ENCODE data around the gene EXD1. TPM values are rescaled to one million over a fixed set of nuclear protein-coding genes. Genes with fewer than 3 reads are reported as not detected.
"Not testable (repeated sequence)": the region's sequence is repeated elsewhere in the genome, so short reads cannot be mapped to it uniquely, and the experiment has no call there.

Gene EXD1
- total RNA-seq, 1 donor from 2014 or later = not detected

DNA sequence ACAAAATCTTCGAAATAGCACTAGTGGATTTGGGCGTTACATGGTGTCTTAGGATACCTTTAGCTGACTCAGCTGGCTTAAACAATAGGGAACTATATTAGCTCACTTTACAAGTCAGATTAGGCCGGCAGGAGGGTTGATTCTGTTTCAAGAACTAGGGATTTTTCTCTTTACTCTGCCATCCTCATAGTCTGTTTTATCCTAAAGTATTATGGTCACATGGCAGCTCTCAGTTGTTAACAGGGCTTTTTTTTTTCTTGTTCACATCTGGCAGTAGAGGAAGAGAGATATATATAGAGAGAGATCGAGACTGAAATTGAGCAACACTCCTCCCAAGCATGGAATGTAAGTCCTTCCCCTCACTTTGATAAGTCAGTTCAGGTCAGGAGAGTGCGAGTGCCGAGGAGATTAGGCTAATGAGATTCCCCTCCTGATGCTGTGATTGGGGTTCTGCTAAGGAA lies 33.4 kb upstream of the EXD1 start:
- Mint-ChIP-seq H3K9me3 (no peaks in the 10 kb centered on the region), H3K4me1 (no peaks in the 10 kb centered on the region), H3K27me3 (ENCODE audit: low read depth) (no peaks in the 10 kb centered on the region), H3K27ac (ENCODE audit: unreplicated experiment) (no peak overlapping the region), H3K36me3 (ENCODE audit: low read depth) (peaks cover 16% of the 10 kb centered on the region), H3K4me3 (no peak overlapping the region)
- no peak for DNase-seq (ENCODE audit: low read depth, low spot score)
- TF ChIP-seq, protein P1, sequence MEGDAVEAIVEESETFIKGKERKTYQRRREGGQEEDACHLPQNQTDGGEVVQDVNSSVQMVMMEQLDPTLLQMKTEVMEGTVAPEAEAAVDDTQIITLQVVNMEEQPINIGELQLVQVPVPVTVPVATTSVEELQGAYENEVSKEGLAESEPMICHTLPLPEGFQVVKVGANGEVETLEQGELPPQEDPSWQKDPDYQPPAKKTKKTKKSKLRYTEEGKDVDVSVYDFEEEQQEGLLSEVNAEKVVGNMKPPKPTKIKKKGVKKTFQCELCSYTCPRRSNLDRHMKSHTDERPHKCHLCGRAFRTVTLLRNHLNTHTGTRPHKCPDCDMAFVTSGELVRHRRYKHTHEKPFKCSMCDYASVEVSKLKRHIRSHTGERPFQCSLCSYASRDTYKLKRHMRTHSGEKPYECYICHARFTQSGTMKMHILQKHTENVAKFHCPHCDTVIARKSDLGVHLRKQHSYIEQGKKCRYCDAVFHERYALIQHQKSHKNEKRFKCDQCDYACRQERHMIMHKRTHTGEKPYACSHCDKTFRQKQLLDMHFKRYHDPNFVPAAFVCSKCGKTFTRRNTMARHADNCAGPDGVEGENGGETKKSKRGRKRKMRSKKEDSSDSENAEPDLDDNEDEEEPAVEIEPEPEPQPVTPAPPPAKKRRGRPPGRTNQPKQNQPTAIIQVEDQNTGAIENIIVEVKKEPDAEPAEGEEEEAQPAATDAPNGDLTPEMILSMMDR (conservative IDR thresholded peaks at IDR 0.05) = no peak

- Mint-ChIP-seq H3K9me3 (no peaks in the 10 kb centered on the region), H3K4me3 (no peak overlapping the region), H3K27me3 (ENCODE audit: low read depth) (no peaks in the 10 kb centered on the region), H3K36me3 (ENCODE audit: low read depth) (peaks cover 16% of the 10 kb centered on the region), H3K27ac (ENCODE audit: unreplicated experiment) (no peak overlapping the region), H3K4me1 (no peaks in the 10 kb centered on the region)
- TF ChIP-seq, protein P1 (conservative IDR thresholded peaks at IDR 0.05) = no peak
- DNase-seq (ENCODE audit: low read depth, low spot score) = no peak
Measured at GRCh38 chr15:41262571-41262970, 32.0 kb upstream of the EXD1 start.

DNA sequence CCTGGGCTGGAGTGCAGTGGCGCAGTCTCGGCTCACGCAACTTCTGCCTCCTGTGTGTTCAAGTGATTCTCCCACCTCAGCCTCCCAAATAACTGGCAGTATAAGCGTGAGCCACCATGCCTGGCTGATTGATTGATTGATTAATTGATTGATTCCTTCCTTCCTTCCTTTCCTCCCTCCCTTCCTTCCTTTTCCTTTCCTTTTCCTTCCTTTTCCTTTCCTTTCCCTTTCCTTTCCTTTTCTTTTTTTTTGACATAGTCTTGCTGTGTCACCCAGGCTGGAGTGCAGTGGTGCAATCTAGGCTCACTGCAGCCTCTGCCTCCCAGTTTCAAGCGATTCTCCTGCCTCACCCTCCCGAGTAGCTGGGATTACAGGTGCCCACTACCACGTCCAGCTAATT lies 30.4 kb upstream of the EXD1 start:
- not testable (repeated sequence) for H3K9me3 Mint-ChIP-seq; H3K27ac Mint-ChIP-seq (ENCODE audit: unreplicated experiment); H3K4me1 Mint-ChIP-seq; H3K4me3 Mint-ChIP-seq; H3K27me3 Mint-ChIP-seq (ENCODE audit: low read depth); H3K36me3 Mint-ChIP-seq (ENCODE audit: low read depth); DNase-seq (ENCODE audit: low read depth, low spot score)

- TF ChIP-seq, protein P1 (conservative IDR thresholded peaks at IDR 0.05) = no peak
- H3K27me3 Mint-ChIP-seq (ENCODE audit: low read depth) = no peaks in the 10 kb centered on the region
- H3K4me3 Mint-ChIP-seq = no peak overlapping the region
- H3K4me1 Mint-ChIP-seq = no peaks in the 10 kb centered on the region
- peaks cover 9% of the 10 kb centered on the region for H3K36me3 Mint-ChIP-seq (ENCODE audit: low read depth)
- H3K9me3 Mint-ChIP-seq = no peaks in the 10 kb centered on the region
- no peak overlapping the region for H3K27ac Mint-ChIP-seq (ENCODE audit: unreplicated experiment)
- no peak for DNase-seq (ENCODE audit: low read depth, low spot score)
Measured at GRCh38 chr15:41259546-41260189, 29.1 kb upstream of the EXD1 start.

DNA sequence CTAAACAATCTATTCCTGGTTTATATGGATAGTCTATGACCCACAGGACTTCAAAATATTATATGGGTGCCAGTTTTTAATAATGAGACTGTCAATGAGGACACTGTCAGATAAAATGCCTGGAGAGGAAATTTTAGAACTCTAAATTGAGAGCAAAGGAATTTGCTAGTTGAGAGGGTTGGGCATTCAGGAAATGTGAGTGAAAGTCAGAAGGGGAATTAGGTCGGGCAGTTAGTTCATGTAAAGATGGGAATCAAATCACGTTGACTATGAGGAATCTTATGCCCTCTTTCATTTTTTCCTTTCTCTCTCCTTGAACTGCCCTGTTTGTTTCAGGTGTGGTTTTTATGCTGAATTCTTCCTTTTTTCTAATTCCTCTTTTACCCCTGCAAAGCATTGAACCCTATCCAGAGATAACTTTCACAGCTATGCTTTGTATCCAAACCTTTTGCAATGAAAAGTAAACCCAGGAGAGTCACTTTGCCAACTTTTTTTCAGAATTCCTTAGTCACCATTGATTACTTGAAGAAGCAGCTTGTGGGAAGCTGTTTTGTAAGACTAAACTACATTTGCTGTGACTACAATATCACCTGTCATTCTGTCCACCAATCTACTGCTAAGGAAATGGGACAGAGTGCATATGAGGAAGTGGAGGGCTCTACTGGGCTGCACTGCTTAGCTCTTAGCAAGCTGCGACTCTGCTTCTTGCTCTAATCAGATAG lies 28.4 kb upstream of the EXD1 start:
- Mint-ChIP-seq H3K4me3 (no peak overlapping the region), H3K27ac (ENCODE audit: unreplicated experiment) (no peak overlapping the region), H3K36me3 (ENCODE audit: low read depth) (peaks cover 9% of the 10 kb centered on the region), H3K4me1 (no peaks in the 10 kb centered on the region), H3K27me3 (ENCODE audit: low read depth) (no peaks in the 10 kb centered on the region), H3K9me3 (no peaks in the 10 kb centered on the region)
- TF ChIP-seq, protein P1 (conservative IDR thresholded peaks at IDR 0.05) = no peak
- no peak for DNase-seq (ENCODE audit: low read depth, low spot score)

DNA sequence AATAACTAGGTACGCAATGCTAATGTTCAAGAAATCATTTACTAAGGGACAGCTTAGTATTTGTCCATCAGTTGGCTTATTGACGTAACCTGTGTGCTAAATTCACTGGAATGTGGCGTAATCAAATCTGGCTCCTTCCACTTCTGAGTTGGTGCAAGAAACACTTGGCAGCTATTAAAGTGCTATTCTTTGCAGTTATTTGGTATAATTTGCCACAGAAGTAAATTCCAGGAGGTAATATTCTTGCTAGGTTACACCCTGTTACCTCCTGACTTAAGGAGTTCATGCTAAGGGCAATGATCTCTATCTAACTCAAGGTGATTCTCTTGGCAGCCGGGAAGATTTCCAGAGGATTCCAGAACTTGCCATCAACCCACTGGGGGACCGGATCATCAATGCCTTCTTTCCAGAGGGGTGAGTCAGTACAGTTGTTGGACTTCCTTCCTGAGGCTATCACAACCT lies 26.1 kb upstream of the EXD1 start:
- DNase-seq (ENCODE audit: low read depth, low spot score) = no peak
- no peak overlapping the region for H3K4me3 Mint-ChIP-seq
- no peaks in the 10 kb centered on the region for H3K9me3 Mint-ChIP-seq
- TF ChIP-seq, protein P1 (conservative IDR thresholded peaks at IDR 0.05) = no peak
- H3K27ac Mint-ChIP-seq (ENCODE audit: unreplicated experiment) = no peak overlapping the region
- H3K36me3 Mint-ChIP-seq (ENCODE audit: low read depth) = peaks cover 2% of the 10 kb centered on the region
- H3K4me1 Mint-ChIP-seq = no peaks in the 10 kb centered on the region
- H3K27me3 Mint-ChIP-seq (ENCODE audit: low read depth) = no peaks in the 10 kb centered on the region
